ENCODE results near the gene SP110.

The SP110 gene

GRCh38 chr2:230179907-230180306, 39.9 kb downstream of the SP110 start:
- H3K4me2 ChIP-seq (ENCODE audit: low read length) = no peak overlapping the region
- no peak overlapping the region for H3K27ac ChIP-seq (ENCODE audit: low read depth, low read length)
- no peaks in the 10 kb centered on the region for H3K9me2 ChIP-seq (replicated peaks; ENCODE audit: control insufficient read depth, low read length)
- H3F3A ChIP-seq (ENCODE audit: control insufficient read depth, insufficient read depth) = no peaks in the 10 kb centered on the region
- H3K4me1 ChIP-seq (ENCODE audit: control insufficient read depth, low read length) = no peaks in the 10 kb centered on the region
- no peaks in the 10 kb centered on the region for H3K27me3 ChIP-seq (ENCODE audit: control insufficient read depth, low read length)
- H3K4me3 ChIP-seq (ENCODE audit: low read length) = no peak overlapping the region
- H3K36me3 ChIP-seq (ENCODE audit: control insufficient read depth, low read length) = no peaks in the 10 kb centered on the region
- H3K79me2 ChIP-seq (ENCODE audit: control insufficient read depth, low read length) = no peaks in the 10 kb centered on the region
- no peaks in the 10 kb centered on the region for H3K9me3 ChIP-seq (ENCODE audit: control insufficient read depth, insufficient read depth, low read length)
- TF ChIP-seq CTCF (IDR thresholded peaks at IDR 0.05; ENCODE audit: low read depth, low read length, poor library complexity, severe bottlenecking) (no peak), EZH2phosphoT487 (IDR thresholded peaks at IDR 0.05; ENCODE audit: borderline replicate concordance, low read length) (no peak)
- H4K20me1 ChIP-seq (ENCODE audit: control insufficient read depth, insufficient read depth, low read depth, low read length) = no peaks in the 10 kb centered on the region

GRCh38 chr2:230178546-230179485, 41.0 kb downstream of the SP110 start:
- Histone ChIP-seq H3K79me2 (ENCODE audit: control insufficient read depth, low read length) (no peaks in the 10 kb centered on the region), H3K36me3 (ENCODE audit: control insufficient read depth, low read length) (no peaks in the 10 kb centered on the region), H3K4me3 (ENCODE audit: low read length) (no peak overlapping the region), H3K4me1 (ENCODE audit: control insufficient read depth, low read length) (no peaks in the 10 kb centered on the region), H3K9me2 (replicated peaks; ENCODE audit: control insufficient read depth, low read length) (no peaks in the 10 kb centered on the region), H3K9me3 (ENCODE audit: control insufficient read depth, insufficient read depth, low read length) (no peaks in the 10 kb centered on the region), H3K27ac (ENCODE audit: low read depth, low read length) (no peak overlapping the region), H3F3A (ENCODE audit: control insufficient read depth, insufficient read depth) (no peaks in the 10 kb centered on the region), H4K20me1 (ENCODE audit: control insufficient read depth, insufficient read depth, low read depth, low read length) (no peaks in the 10 kb centered on the region), H3K27me3 (ENCODE audit: control insufficient read depth, low read length) (no peaks in the 10 kb centered on the region), H3K4me2 (ENCODE audit: low read length) (no peak overlapping the region)
- TF ChIP-seq EZH2phosphoT487 (IDR thresholded peaks at IDR 0.05; ENCODE audit: borderline replicate concordance, low read length) (no peak), CTCF (IDR thresholded peaks at IDR 0.05; ENCODE audit: low read depth, low read length, poor library complexity, severe bottlenecking) (no peak)

- H3K79me2 ChIP-seq (ENCODE audit: control insufficient read depth, low read length) = no peaks in the 10 kb centered on the region
- no peaks in the 10 kb centered on the region for H3K36me3 ChIP-seq (ENCODE audit: control insufficient read depth, low read length)
- H3K9me3 ChIP-seq (ENCODE audit: control insufficient read depth, insufficient read depth, low read length) = no peaks in the 10 kb centered on the region
- no peak overlapping the region for H3K4me3 ChIP-seq (ENCODE audit: low read length)
- H3K27ac ChIP-seq (ENCODE audit: low read depth, low read length) = no peak overlapping the region
- H3K4me1 ChIP-seq (ENCODE audit: control insufficient read depth, low read length) = no peaks in the 10 kb centered on the region
- no peaks in the 10 kb centered on the region for H3K27me3 ChIP-seq (ENCODE audit: control insufficient read depth, low read length)
- no peaks in the 10 kb centered on the region for H3K9me2 ChIP-seq (replicated peaks; ENCODE audit: control insufficient read depth, low read length)
- no peaks in the 10 kb centered on the region for H3F3A ChIP-seq (ENCODE audit: control insufficient read depth, insufficient read depth)
- TF ChIP-seq EZH2phosphoT487 (IDR thresholded peaks at IDR 0.05; ENCODE audit: borderline replicate concordance, low read length) = no peak
- TF ChIP-seq CTCF (IDR thresholded peaks at IDR 0.05; ENCODE audit: low read depth, low read length, poor library complexity, severe bottlenecking) = no peak
- H4K20me1 ChIP-seq (ENCODE audit: control insufficient read depth, insufficient read depth, low read depth, low read length) = no peaks in the 10 kb centered on the region
- no peak overlapping the region for H3K4me2 ChIP-seq (ENCODE audit: low read length)
Observed at GRCh38 chr2:230176996-230177395, 42.8 kb downstream of the SP110 start.
